GM19455 (cell line): ENCODE results near the gene WDR4.
A peak's percentile ranks its signal among the peaks of the same experiment; 100 is the strongest.
"Not testable (repeated sequence)": the region's sequence is repeated elsewhere in the genome, so short reads cannot be mapped to it uniquely, and the experiment has no call there.

ENCODE experiments used
- ATAC-seq: cut with Tn5 transposase; IDR thresholded peaks from one replicate; pipeline ENCODE4 v1.9.1; 2021; ENCODE audit not compliant: unreplicated experiment

The WDR4 gene

GRCh38 chr21:42878993-42879787 is at the start of gene WDR4:
TSS of gene WDR4 (minus strand) at chr21:42879539. CDS start at chr21:42879495, 44 bp downstream.
- peak; percentile 83 for ATAC-seq

DNA sequence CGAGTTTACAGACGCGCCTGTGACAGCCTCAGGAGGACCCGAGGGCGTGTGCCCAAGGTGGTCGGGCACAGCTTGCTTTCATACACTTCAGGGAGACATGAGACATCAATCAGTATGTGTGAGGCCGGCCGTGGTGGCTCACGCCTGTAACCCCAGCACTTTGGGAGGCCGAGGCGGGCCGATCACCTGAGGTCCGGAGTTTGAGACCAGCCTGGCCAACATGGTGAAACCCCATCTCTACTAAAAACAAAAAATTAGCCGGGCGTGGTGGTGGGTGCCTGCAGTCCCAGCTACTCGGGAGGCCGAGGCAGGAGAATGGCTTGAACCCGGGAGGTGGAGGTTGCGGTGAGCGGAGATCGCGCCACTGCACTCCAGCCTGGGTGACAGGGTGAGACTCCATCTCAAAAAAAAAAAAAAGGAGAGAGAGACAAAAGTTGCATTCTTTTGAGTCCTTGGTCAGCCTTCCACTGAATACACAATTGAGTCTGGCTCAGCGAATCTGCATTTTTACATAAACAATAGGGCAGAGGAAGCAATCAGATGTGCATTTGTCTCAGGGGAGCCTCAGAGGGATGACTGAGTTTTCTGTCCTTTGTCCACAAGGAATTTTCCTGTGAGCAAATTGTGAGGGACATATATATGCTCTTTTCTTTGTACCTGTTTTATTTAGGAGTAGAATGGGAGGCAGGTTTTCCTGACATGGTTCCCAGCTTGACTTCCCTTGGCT is 48.3 kb upstream of the WDR4 start:
- not testable (repeated sequence) for ATAC-seq

DNA sequence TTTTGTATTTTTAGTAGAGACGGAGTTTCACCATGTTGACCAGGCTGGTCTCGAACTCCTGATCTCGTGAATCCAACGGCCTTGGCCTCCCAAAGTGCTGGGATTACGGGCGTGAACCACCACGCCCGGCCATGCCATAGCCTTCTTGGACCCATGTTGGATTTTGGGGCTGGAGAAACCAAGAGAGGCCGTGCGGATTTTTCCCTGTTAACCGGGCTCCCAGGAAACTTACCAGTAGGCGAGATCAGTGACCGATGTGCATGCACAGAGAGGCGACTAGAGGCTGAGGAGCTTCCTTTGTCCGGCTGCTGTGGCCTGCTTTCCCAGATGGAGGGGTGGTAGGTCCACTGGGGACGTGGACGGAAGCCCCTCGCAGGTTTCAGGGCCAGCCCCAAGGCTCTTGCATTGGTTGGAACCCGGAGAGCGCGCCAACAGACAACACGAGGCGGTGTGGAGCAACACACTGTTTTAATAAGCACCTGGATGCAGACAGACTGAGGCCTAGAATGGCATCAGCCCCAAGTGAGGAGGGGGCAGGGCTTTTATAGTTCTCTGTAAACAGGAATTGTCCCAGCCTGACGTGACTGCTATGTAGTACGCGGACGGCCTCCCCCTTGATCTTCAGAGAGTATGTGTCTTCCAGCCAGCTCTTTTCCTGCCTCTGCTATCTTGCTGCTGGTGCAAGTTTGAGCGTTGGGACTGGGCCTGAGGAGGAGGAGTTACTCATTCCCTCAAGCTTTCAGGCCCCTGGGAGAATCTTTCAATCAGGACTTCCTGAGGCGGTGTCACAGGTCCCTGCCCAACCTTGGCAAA is 46.0 kb upstream of the WDR4 start, which contains the start of gene ERVH48-1:
Gene ERVH48-1 (minus strand): TSS at position 517 of the 813 bp plus-strand sequence. CDS start 6,624 bp downstream, outside the sequence.
- no peak for ATAC-seq

DNA sequence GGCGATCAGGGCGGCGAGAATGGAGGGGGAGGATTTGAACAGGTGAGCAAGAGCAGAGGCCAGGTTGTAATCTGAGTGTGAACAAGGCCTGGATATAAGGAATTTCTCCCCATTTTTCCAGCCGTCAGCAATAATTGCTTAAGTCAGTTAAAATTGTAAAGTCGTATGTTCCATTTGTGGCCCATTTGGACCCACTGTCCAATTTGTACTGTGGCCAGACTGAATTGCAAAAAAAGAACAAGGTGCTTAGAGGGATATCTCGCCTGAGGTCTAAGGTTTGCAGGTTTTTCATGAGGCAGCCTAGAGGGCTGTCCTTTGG is 45.1 kb upstream of the WDR4 start:
- no peak for ATAC-seq

DNA sequence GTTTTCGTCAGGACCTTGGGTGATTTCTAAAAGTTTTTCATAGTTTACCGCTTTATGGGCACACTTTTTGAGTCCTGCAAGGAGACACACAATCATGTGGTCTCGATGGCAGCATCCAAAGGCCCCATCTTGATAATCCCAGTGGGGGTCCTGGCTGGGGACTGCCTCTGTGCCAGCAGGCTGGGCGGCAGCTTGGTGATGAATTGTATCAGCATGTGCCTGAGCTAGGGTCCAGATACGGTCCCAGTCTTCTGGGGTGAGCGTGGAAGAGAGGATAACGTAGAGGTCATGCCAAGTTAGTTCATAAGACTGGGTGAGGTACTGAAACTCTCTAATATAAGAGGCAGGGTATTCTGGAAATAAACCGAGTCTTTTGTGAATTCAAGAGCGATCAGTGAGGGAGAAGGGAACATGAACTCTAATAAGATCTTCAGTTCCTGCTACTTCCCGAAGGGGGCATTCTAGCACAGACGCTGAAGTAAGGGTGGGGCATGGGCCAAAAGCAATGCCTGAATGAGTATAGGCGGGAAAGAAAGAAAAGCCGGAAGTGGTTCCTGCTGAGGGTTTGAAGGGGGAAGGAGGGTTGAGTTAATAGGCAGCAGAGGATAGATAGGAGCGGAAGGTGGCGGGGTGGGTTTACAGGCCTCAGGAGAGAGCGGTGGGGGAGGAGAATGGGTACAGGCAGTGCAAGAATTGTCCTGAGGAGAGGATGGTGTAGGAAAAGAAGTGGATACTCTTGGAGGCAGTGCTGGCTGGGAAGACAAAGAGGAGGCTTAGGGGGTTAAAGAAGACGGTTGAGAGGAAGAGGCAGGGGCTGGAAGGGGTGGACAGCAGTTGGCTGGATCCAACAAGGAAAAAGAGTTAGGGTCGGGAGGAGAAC is 44.5 kb upstream of the WDR4 start:
- ATAC-seq = no peak

DNA sequence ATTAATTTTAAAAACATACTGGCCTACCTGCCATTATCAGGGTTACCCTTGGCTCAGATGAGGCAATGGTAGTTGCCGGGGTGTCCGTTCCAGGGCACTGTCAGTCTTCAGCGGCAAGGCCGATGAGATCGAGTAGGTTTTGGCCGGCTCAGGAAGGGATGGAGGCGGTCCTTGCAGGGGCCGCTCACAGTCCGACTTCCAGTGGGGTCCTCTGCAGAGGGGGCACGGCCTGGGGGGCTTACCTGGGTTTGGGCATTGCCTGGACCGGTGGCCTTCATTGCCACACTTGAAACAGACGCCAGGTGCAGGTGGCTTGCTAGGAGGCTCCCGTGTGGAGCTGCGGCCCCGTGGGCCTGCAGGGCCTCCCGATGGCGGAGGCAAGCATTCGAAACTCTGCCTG is 43.6 kb upstream of the WDR4 start:
- ATAC-seq = no peak

GRCh38 chr21:42921927-42922326 is 42.6 kb upstream of the WDR4 start:
- ATAC-seq = no peak

DNA sequence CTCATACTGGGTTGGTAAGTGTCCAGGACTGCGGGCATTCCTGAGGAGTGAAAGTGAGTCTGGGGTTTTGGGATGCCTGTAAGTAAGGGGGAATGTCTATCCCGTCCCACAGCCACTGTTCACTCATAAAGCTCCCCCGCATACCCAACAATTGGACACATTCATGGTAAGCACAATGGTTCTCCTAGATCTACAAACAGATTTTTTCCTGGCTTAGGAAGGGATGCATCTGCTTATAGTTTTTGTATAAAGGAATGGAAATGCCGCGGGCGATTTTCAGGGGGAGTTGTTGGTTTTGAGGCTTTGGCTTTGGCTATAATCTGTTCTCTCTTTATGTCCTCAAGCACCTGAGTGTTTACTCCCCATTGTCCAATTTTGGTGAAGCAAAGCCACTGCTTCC is 39.0 kb upstream of the WDR4 start:
- ATAC-seq = no peak

GRCh38 chr21:42913476-42913875 is 34.1 kb upstream of the WDR4 start:
- no peak for ATAC-seq

GRCh38 chr21:42911920-42912319 is 32.6 kb upstream of the WDR4 start:
- ATAC-seq = not testable (repeated sequence)

DNA sequence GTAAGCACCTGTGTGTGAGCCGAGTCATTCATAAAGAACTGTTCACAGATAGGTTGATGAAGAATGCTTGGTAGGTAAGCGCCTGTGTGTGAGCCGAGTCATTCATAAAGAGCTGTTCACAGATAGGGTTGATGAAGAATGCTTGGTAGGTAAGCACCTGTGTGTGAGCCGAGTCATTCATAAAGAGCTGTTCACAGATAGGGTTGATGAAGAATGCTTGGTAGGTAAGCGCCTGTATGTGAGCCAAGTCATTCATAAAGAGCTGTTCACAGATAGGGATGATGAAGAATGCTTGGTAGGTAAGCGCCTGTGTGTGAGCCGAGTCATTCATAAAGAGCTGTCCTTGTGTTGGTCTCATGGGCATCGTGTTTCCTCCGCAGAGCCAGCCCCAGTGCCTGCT is 29.1 kb upstream of the WDR4 start:
- not testable (repeated sequence) for ATAC-seq

GRCh38 chr21:42906233-42906632 is 26.9 kb upstream of the WDR4 start:
- no peak for ATAC-seq

- no peak for ATAC-seq
Measured at GRCh38 chr21:42905195-42905594, 25.9 kb upstream of the WDR4 start.

- no peak for ATAC-seq
Measured at GRCh38 chr21:42903817-42904216, 24.5 kb upstream of the WDR4 start.

- no peak for ATAC-seq
Measured at GRCh38 chr21:42900446-42900845, 21.1 kb upstream of the WDR4 start.

DNA sequence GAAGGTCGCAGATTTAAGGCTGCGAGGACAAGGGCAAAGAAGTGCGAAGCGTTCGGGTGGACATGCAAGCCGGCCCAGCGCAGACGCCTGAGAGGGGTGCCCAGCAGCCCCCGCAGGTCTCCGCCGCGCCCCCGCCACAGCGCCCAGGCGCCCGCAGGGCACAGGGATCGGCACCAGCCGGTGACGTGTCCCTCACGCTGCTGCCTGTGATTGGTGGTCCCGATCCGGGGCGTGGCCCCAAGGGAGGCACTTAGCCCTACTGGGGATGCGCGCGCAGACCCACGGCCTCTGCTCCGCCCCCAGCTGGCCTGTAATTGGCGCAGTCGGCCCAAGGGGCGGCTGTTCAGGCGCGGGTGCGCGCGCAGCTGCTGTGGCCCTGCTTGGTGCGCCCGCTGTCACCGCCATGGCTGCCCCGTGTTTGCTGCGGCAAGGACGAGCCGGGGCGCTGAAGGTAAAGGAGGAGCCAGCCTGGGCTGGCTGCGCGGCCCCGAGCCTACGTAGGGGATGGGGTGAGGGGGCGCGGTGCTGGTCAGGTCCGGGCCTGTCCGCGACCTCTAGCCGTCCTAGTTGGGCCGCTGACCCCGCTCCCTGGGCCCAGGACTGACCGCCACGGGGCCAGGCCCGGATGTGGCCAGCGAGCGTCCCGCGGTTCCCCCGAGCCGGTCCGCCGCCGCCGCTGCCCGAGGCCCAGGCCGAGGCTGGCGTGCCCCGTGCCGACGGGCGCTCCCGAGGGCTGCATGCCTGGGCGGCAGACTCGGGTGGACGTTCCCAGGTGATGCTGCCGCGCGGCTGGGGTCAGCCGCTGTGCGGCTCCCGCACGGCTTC is 13.8 kb upstream of the WDR4 start, which contains the start of gene NDUFV3:
Gene NDUFV3 (plus strand): TSS at position 379 of the 825 bp plus-strand sequence. CDS start 25 bp downstream, at position 404.
- ATAC-seq = peak; percentile 88

DNA sequence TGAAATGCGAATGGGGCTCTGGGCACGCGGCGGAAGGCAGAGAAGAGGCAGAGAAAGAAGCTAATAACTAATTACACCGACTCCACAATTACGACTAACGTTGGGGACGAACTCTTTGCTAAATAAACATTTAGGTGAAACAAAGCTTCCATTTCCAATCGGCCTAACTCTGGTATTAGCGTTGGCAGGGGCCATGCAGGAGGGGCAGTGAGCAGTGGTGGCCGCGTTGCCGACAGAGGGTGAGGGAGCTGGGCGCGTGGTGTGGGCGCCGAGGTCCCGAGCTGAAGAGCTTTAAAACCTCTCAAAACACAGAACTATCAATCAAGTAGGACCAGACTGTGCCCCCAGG is 13.2 kb upstream of the WDR4 start:
- peak; percentile 20 for ATAC-seq

GRCh38 chr21:42887326-42887725 is 8.0 kb upstream of the WDR4 start:
- no peak for ATAC-seq

GRCh38 chr21:42883921-42884320 is 4.6 kb upstream of the WDR4 start:
- ATAC-seq = no peak

GRCh38 chr21:42880352-42880751 is 1.0 kb upstream of the WDR4 start:
- ATAC-seq = no peak
